GDM1 (cell line): Measurements from ENCODE around the gene ZNF652.
"Not testable (repeated sequence)": the region's sequence is repeated elsewhere in the genome, so short reads cannot be mapped to it uniquely, and the experiment has no call there.

Experiments
- DNase-seq: peaks from one replicate; lab custom pipeline; 2025; lab: John Stamatoyannopoulos, UW

ZNF652 gene

DNA sequence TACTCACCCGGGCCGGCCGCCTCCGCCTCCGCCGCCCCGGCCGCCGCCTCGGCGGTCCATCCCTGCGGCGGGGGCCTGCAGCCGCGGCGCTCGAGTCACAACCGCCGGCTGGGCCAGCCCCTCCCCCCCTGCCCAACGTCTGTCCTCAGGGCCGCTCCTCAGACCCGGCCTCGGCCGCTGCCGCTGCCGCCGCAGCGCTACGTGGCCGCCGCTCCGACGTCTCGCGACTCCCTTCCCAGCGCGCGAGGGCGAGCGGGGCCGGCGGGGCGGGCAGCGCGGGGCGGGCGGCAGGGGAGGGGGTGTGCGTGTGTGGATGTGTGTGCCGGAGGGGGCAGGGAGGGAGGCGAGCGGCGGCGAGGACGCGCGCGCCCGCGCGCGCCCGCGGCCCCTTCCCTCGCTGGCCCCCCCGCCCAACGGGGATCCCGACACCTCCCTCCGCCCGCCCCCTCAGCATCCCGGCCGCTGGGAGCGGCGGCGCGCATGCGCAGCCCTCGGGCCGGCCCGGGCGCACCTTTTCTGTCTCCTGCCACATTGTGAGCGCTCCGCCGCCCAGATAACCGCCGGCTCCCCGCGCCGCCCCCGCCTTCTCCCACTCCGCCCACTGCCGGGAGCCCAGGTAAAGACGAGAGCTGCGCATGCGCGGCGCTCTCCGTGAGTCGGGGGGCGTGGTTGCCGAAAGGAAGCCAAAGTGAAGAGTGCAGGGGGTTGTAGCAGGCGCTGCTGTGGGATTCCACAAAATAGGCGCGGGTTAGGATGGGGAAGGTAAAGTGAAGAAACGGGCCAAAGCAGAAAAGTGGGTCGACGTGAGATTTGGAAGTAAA is at the start of gene ZNF652:
Gene ZNF652 (minus strand): TSS at position 349 of the 821 bp plus-strand sequence. CDS start 44,525 bp downstream, outside the sequence.
- DNase-seq, result peak; percentile 87

DNA sequence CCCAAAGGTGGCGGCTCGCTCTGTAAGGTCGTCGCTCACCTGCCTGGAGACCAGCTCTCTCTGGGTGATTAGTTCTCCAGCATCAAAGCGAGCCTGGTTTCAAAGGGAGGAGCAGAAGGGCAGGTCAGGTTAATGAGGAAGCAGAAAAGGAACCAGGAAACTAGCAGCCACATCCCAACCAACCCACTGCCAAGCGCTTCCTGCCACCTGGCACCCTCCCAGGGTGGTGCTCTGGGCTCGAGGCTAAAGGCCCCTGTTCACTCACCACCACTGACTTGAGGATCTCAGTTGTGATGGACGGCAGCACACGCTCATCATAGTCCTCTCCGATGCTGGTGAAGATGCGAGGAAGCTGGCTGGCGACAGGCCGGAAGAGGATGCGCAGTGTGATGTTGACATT is 47.0 kb upstream of the ZNF652 start:
- peak; percentile 40 for DNase-seq

DNA sequence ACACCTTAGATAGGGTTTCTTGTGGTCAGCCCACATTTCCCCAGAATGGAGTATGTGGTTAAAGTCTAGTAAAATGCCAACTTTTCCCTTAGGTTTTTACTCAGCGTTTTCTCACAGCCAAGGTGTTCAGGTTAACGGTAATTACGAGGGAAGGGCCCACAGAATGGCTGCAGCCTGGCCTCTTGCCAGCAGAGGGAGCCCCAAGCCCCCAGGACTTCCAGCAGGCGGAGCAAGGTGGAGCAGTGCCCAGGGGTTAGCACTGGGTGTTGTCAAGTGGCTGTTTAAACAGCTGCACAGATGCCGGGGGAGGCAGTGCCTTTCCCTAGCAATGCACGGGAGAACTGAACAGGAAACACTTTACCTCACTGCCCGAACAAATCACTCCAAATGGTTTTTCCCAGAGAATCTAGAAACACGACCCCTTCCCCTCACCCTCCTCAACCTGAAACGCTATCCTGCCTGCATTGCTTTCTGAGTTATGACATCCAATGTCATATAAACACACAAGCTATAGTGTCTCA is 46.0 kb upstream of the ZNF652 start:
- peak; percentile 59 for DNase-seq

DNA sequence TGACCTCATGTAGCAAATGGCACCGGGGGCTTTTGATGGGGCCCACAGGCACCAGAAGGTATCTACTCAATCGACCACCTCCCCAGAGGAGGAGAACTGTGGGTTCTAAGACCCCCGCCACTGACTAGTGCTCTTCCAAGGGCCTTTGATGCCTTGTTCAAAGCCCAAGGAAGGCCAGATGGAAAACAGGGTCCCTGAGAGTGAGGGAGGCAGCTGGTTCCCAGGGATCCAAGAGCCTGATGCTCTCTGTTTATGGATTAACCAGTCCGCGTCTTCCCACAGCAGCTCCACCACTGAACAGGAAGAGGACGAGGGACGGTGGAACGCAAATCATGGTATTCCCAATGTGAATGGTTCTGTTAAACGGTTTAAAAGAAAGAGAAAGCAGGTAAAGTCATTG is 45.0 kb upstream of the ZNF652 start:
- DNase-seq, result no peak

DNA sequence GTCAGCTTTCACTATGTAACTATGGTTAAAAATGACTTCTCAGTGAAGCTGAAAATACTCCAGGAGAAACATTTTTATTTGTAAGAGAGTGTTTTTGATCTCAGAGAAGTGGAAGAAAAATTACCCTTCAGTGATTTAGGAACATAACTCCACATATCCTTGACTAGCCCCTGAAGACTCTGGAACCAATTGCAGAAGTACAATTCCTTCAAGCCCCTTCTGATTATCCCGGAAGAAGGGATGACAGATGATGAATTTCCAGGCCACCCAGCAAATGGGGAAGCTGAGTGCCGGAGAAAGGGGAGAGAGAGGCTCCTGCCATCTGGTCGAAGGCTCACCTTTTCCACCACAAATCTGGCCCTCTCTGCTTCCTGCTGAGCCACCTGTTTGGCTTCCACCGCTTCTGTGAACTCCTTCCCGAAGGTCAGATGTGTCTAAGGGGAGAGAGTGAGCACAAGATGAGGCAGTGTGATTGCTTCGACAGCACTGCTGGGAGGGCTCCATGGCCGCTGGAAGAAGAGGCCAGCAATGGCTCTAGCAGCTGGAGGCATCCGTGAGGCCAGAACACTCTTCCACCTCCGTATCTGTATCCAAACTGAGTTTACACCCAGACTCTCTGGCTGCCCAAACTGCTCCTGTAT is 44.5 kb upstream of the ZNF652 start:
- DNase-seq, result no peak

DNA sequence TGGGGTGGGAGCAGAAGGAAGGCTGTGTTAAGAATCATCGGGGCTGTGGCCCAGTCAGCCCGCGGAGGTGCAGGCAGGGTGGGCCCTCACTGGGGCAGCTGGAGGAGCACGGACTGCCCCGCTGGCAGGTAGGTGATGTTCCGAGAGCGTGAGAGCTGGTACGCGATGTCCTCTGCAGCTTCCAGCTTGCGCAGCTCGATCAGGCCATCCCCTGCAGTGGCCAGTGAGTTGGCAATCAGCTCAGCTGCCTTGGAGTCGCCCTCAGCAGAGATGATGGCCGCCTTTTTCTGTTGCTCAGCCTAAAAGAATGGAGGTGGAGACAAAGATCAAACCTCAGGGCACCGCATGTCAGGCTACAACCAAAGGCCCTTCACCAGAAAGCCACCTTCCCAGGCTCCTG is 42.9 kb upstream of the ZNF652 start:
- no peak for DNase-seq

DNA sequence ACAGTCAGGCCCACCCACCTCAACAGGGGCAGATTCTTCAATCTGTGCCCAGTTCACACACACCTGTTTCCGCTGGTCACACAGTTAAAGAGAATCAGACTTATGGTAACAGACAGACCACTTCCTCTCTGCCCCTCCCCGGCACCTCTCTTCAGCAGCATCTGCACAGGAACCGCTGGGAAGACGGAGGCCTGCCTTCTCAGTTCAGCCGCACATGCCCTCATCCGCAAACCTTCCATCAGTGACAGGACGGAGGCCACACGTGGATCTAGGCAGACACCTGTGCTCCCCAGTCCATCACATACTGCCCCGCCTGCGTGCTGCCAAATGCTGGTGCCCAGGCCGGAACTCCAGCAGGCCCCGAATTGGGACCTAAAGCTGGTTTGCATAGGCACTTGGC is 42.3 kb upstream of the ZNF652 start:
- DNase-seq, result peak; percentile 54

DNA sequence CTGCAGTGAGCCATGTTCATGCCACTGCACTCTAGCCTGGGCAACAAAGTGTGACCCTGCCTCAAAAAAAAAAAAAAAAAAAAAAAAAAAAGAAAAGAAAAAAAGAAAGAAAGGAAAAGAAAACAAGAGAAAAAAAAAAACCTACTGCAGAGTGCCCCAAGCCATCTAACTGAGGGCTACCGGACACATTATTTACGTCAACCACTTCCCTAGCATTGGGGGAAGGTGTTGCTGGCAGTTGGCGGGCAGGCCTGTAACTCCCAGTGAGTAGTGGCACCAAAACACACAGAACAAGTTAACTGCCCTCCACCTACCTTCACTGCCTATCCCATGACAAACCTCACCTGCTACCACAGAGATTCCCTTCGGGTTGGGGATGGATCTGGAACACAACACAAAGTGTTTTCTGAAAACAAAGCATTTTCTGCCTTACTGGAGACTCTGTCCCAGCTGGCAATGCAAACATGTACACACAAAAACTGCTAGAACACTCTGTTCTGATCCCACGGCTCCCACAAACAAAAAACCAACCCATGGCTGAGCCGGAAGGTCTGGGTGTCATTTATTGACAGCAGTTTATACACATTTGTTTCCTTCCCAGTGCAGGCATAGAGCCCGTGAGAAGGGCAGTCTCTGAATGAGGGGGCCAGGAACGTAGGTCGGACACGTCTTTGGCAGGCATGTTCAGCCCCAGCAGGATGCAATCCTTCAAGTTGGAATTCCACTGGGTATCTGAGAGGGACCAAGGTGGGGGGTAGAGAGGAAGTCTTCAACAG is 41.7 kb upstream of the ZNF652 start:
- peak; percentile 60 for DNase-seq

DNA sequence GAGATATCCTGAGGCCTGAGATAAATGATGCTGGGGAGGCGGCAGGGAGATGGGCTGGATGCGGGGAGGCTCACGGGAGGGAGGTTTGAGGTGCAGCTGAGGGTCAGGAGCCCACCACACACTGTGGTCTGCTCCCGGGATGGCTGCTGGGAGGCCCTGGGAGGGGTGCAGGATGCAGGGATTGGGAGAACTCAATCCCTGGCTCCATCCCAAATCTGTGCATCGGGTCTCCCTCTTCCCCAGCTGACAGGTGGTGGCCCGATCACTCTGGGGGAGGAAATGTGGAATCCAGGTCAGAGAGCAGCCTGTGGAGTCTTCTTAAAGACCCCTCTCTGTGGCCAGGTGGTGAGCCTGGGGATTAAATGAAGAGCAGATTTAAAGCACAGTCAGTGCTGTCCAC is 40.7 kb upstream of the ZNF652 start:
- DNase-seq, result no peak

DNA sequence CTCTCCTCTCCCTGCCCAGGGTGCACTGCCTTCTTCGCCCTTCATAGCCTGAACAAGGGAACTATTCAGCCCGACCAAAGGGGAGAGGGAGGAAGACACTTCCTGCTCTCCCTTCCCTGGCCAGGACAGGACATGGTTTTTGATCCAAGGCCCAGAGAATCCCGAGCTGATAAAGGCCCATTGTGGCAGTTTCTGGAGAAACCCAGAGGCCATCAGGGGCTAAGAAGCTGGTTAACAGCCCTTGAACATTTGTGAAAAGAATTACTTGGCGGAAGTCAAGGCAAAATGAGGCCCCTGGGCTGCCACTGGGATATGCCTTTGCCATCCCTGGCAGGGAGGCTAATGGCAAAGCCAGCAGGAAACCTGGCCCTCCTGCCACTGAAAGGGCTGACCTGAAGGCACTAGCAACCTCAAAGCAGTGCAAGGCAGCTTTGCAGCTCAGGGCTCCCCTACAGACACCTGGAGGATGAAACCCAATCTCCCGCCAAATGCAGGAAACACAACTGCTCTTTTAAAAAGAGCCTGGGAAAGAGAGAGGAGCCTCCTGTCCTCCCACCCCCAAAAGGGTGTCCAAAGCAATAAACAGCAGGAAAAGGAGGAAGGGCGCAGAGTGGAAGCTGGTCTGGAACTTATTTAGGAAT is 40.0 kb upstream of the ZNF652 start:
- no peak for DNase-seq

DNA sequence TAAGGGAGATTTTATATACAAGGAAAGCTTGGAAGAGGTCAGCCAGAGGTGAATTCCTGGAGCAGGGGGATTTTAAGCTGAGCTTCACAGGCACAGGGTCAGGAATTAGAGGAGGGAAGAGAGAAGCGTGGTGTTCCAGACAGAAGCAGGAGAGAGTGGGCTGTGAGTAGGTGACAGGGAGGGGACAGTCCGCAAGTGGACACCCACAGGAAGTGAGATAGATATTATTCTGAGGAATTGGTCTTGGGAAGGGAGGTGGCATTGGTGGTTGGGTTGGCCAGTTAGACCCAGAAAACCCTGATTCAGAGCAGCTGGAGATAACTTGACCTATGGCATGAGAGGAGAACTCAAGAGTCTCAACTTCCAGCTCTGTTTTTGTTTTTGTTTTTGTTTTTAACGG is 37.9 kb upstream of the ZNF652 start:
- DNase-seq, result no peak

DNA sequence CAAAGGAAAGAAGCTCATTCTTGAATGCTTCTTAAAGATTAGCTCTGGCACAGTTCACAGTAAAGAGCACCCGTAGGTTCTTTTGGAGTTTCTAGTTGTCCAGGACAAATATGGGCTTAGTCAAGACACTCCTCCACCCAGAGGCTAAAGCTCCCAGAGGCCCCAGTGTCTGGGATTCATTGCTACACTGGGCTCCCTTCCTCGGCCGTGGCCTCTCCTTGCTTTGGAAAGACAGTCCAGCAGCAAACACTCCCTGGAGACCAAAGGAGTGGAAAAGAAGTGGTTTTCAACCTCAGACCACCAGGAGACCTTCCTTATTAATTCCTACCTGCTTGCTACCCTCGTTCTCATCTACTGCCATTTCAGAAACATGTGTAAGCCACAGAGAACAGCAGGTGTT is 35.5 kb upstream of the ZNF652 start:
- DNase-seq, result no peak

DNA sequence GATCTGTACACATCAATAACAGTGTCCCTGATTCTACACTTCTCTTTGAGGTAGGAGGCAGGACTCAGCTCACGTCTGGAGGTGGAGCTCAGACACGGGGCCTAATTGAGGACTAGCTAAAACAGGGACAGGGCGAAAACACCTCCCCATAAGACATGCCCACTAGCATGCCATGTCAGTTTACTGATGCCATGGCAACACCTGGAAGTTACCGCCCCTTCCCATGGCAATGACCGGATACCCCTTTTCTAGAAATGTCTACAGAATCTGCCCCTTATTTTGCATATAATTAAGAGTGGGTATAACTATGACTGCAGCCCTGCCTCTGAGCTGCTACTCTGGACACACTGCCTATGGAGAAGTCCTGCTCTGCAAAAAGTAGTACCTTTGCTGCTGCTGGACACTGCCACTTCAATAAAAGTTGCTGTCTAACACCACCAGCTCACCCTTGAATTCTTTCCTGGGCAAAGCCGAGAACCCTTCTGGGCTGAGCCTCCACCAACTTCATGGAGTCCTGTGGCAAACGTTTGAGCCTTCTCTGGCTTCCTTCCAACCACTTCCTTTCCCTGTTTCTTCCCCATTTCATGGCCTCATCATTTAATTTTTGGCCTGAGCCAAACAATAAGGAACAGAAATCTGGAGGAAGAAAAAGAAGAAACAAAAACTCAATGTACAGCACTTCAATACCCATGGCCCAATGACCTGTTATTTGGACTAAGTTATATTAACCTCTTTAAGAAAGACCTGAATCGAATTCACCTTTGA is 31.6 kb upstream of the ZNF652 start:
- peak; percentile 72 for DNase-seq

DNA sequence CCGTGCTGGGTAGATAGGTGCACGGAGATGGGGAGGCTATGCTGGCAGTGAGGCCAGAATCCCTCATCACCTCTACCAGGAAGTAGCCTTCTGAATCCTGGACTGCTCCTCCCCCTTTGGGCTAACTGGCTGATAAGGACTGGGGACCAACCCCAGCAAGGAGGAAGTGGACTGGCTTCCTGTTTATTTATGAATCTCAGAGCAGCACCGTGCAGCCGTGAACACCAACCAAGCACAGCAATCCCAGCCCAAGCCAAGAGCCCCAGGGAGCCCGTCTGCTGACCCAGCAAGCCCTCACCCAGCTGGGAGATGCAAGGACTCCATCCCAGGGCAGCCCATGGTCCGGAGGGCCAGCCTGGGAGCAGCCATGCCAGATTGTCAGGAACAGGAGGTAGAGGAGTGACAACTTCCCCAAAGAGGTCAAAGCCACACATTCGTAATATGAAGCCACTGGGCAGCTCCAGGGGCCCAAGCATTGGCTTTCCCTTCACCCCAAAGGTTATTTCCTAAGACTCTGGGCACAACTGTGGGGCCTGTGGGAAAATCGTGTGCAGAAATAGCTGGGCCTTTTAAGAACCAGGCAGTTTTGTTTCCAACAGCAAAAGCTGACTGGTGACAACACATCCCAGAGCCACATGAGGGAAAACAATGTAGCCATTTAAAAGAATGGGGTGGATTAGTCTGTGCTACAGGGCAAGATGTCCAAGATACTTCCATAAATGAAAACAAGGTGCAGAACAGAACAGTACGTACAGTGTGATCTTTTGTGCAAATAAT is 28.7 kb upstream of the ZNF652 start:
- peak; percentile 20 for DNase-seq

DNA sequence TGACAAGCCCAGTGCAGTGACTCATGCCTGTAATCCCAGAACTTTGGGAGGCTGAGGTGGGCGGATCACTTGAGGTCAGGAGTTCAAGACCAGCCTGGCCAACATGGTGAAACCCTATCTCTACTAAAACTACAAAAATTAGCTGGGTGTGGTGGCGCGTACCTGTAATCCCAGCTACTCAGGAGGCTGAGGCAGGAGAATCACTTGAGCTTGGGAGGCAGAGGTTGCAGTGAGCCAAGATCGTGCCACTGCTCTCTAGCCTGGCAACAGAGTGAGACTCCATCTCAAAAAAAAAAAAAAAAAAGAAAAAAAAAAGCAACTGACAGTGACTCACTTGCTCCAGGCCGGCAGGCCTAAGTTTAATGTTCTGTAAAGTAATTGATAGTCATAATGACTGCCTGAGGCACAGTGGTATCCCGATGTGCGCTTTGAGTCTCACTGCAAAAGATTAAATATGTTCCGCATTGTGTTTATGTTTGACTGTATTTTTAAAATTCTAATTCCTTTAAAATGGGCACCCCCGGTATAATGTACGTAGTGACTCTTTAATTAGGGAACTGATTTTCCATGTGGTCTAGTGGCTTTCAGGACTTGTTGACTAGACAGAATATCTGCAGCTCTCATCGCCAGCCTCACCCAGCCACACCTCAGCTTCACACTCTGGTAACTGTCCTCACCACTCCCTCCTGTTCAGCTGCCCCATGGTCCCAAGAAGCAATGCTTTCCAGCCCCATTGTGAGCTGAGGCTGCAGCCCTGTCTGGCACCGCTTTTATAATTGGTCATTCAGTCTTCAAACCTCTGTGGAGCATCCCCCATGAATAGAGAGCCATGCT is 27.7 kb upstream of the ZNF652 start:
- DNase-seq, result not testable (repeated sequence)

DNA sequence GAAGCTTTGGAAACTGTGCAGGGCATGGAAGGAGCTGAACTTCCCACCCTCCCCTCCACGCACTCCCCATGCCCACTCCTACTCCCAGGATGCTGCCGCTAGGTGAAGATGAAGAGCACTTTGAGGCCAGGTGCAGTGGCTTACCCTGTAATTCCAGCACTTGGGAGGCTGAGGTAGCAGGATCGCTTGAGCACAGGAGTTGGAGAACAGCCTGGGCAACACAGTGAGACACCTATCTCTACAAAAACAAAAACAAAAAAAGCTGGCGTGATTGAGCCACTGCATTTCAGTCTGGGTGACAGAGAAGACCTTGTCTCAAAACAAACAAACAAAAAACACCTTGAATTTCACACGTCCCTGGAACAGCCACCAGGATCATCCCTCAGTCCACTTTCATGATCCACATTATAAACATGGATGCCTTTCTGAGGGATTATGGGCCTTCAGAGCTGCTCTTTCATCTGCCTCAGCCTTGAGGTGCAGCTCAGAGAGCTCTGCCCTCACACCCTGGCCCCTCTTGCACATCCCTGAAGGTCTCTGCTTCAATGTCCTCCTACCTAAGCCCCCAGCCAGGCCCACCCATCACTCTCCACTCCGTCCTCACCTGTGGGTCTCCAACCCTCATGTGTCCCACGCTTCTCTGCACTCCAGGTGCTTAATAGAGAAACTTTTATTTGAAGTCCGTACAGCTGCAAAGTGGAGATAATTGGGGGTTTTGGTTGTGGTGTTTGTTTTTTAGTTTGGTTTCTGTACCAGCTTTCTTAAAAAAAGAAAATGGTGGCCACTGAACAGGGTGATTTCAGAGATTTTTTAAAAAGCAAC is 26.9 kb upstream of the ZNF652 start:
- no peak for DNase-seq

DNA sequence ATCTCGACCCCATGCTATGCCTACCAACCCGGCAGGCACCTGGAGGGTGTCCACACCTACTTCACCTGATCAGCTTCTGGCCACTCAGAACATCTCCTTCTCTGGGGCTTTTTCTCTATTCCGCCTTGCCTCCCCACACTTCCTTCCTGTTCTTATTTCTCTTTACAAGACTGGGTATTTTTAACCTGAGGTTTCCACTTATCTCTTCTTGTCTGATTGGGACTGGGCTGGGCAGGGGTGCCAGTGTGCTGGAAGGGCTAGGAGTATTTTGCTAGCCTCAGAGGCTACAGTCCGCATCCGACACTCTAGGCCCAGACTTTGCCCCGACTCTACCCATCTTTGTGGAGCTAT is 26.2 kb upstream of the ZNF652 start:
- DNase-seq, result peak; percentile 55

DNA sequence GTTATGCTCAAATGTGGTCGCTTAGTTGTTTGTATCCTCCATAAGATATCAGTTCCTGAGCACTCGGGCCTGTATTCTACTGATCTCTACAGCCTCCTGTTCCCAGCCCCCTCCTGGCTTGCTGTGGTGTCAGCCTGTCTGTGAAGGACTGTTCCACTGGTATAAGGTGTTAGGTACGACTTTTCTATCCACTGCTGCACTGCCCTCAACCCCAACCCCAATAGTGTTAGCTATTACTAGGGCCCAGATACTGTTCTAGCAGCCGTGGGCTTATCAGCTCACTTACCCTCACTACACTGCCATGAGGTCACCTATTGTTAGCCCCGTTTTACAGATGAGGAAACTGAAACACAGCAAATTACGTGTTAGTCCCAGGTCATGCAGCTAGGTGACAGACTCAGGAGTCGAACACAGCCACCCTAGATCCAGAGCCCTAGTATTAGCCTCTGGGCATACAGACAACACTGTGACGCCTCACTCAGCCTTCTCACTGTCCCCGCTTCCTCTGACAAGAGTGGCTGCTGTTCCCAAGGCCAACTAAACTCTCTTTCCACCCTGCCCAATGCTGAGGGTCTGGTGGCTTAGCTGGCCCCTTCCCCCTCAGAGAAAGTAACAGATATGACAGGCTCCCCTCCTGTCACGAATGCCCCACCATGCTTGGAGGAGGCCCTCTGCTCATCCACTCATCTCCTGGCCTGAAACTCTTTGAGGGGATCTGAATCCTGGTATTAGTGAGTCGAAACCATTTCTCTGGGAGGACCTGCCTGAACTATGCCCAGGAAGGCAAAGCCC is 25.6 kb upstream of the ZNF652 start:
- no peak for DNase-seq
